GM12873 (cell line): ENCODE data around the gene CACNA1C.

Source experiments
- CTCF ChIP-seq: IDR thresholded peaks from 2 replicates; pipeline ENCODE4 v1.5.1; 2012; ENCODE audit warnings: low read depth, mild to moderate bottlenecking, moderate library complexity, low read length, control low read depth; ENCODE audit not compliant: insufficient read depth; ENCODE audit errors: missing control alignments

The CACNA1C gene

GRCh38 chr12:2488596-2488995, 435.8 kb downstream of the CACNA1C start:
- TF ChIP-seq CTCF, result no peak

- no peak for TF ChIP-seq CTCF
Measured at GRCh38 chr12:2489275-2489674, 436.5 kb downstream of the CACNA1C start.

GRCh38 chr12:2490831-2491230, 438.0 kb downstream of the CACNA1C start:
- no peak for TF ChIP-seq CTCF

- no peak for TF ChIP-seq CTCF
Measured at GRCh38 chr12:2492236-2492635, 439.4 kb downstream of the CACNA1C start.

- no peak for TF ChIP-seq CTCF
Measured at GRCh38 chr12:2493086-2493485, 440.3 kb downstream of the CACNA1C start.

- no peak for TF ChIP-seq CTCF
Measured at GRCh38 chr12:2494486-2495192, 441.9 kb downstream of the CACNA1C start.

GRCh38 chr12:2495417-2496112, 442.8 kb downstream of the CACNA1C start:
- TF ChIP-seq CTCF, result no peak
